NCI-H1092 (cell line): ENCODE data around the gene RHBG.

Experiments
- DNase-seq: peaks from one replicate; lab custom pipeline; 2025; lab: John Stamatoyannopoulos, UW

Gene RHBG

GRCh38 chr1:156427957-156428356 lies 58.9 kb downstream of the RHBG start:
- DNase-seq: no peak

DNA sequence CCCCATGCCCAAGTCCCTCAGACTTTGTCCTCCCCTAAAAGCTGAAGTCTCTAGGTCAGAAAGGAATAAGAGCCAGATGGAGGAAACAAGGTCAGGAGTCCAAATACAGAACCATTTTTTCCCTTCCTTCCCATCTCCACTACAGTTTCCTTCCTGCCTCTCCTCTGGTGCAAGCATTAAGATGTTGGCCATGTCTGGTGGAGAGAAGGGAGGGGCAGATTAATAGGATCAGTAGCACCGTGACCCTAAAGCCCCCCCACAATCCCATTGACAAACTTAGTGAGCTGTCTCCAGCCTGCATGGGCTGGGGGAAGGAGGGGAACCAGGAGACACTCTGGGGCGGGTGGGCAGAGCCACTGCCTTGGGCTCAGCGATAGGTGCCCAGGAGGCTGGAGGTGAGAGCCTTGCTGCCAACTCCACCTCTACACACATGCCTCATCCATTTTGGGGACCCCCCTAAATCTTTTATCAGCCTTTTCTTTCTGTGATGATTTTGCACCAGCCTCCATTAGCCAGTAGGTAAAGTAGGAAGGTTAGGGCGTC lies 59.8 kb downstream of the RHBG start:
- DNase-seq: no peak

- DNase-seq: no peak
Measured at GRCh38 chr1:156429313-156430060, 60.5 kb downstream of the RHBG start.

- DNase-seq: no peak
Measured at GRCh38 chr1:156430303-156430702, 61.3 kb downstream of the RHBG start.

DNA sequence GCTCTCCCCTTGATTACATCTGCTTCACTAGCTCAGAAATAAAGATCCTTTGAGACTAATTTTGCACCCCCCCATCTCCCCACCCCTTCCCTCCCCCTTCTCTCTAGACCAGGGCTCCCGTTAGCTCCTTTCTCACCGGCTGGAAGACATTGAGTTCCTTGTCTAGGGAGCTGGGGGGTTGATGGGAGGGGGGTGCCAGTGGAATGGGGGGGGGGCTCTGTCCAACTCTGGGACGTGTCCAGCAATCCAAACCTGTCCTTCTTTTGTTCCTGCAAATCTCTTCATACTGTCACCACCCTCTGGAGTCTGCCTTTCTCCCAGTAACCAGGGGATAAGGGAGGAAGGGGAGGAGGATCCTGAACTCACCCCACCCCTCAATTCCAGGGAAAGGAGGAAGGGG lies 61.9 kb downstream of the RHBG start:
- DNase-seq: no peak

GRCh38 chr1:156431366-156431765 lies 62.4 kb downstream of the RHBG start:
- DNase-seq: no peak

GRCh38 chr1:156431769-156432668 lies 63.0 kb downstream of the RHBG start:
- no peak for DNase-seq

GRCh38 chr1:156432669-156433018 lies 63.6 kb downstream of the RHBG start:
- no peak for DNase-seq

- DNase-seq: no peak
Measured at GRCh38 chr1:156433032-156433431, 64.0 kb downstream of the RHBG start.

DNA sequence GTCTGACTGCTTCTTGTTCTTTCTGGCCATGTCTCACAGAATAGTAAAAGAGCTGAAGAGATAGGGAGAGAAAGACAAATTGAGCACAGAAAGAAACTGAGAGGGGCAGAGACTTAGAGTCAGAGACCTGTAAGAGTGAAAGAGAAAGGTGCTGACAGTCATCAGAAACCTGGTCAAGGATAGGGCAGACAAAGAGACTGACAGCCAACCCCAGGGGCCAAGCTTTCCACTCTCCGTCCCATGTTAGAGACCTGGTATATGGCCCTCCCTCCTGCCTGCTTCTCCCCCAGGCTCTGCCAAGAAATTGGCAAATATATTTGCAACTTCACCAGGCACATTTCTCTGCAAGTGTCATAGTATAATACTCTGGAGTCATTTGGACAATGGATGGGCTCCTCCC lies 64.6 kb downstream of the RHBG start:
- DNase-seq: no peak
